NCI-H226 (cell line): ENCODE results near the gene LIM2.

Experiments
- DNase-seq: peaks from one replicate; pipeline ENCODE4 v3.0.0-alpha.2; 2015

Gene LIM2

GRCh38 chr19:51338563-51339312, 49.0 kb downstream of the LIM2 start:
- DNase-seq, result peak; percentile 72

DNA sequence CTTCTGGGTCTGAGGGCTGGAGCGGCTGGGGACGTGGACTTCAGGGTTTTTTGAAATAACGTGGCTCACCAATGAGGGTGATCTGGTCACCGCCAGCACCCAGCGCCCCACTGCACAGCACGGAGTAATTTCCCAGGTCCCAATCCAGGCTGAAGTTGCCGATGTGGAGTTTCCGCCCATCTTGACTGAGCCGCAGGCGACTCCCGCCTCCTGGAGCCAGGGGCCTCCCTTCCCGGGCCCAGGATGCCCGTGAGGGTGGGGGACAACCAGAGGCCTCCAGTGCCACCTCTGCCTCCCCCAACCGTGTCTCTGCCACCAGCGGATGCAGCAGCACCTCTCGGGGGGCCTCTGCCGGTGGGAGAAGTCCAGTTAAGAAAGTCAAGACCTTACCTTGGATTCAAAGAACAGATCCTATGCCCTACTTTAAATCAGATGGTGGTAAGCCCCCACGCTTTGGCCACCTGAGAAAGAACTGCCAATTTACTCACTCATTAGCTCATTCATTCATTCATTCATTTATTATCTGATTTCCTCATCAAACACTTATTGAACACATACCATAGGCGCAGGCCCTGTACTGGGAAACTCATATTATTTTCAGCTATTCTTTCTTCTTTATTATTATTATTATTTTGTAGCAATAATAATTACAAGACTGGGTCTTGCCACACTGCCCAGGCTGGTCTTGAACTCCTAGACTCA, 49.8 kb downstream of the LIM2 start:
- DNase-seq, result no peak

DNA sequence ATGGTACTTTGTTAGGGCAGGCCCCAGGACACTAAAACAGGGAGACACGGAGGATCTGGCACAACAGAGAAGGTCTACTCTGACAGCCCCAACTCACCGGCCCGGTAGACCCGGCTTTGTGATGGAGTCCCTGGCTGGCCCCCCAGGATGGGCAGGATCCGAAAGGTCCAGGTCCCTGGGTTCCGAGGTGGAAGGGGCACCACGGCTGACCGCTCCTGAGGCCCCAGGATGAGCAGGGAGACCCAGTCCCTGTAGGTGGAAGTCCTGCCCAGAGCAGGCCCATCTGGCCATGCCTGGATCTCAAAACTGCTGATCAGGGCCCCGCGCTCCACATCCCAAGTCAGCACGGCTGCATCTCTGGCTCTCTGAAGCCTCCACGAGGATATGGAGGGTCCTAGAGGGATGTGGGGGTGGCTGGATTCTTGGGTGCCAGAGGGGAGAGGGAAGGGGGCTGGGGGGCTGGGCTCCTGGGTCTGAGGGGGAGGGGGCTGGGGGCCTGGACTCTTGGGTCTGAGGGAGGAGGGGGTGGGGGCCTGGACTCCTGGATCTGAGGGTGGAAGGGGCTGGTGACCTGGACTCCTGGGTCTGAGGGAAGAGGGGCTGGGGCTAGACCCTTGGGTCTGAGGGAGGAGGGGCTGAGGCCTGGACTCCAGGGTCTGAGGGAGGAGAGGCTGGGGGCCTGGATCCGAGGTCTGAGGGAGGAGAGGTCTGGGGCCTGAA, 50.5 kb downstream of the LIM2 start:
- DNase-seq, result no peak

GRCh38 chr19:51333836-51334460, 53.8 kb downstream of the LIM2 start:
- DNase-seq, result no peak

DNA sequence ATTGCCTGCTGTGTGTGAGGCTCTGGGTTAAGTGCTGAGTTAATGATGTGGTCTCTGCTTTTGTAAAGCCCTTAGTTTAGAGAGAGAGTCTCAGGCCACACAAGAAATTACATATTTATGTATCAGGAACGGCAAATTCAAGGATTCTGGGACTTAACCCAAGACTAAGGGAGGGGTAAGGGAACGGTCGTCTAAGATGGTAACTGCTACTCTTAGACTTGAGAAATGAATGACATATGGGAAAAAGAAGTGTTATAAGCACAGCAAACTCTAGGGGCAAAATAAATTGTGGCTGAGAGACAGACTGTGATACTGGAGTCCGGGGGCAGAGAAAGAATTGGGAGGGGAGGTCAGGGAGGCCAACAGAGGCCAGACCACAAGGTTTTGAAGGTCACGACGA, 56.1 kb downstream of the LIM2 start:
- DNase-seq, result no peak

- DNase-seq, result no peak
These were observed 56.6 kb downstream of the LIM2 start for GRCh38 chr19:51331193-51331592.

- DNase-seq, result no peak
These were observed 57.4 kb downstream of the LIM2 start for GRCh38 chr19:51330366-51330765.
